Bronchial epithelial cell (primary cell): Measurements from ENCODE around the gene FAM221B. TPM values are rescaled to one million over a fixed set of nuclear protein-coding genes. Genes with fewer than 3 reads are reported as not detected.
A peak's percentile ranks its signal among the peaks of the same experiment; 100 is the strongest.

ENCODE experiments used
- DNase-seq: peaks from one replicate; pipeline ENCODE4 v3.0.0-alpha.2; 2010; ENCODE audit warnings: low read depth
- FAIRE-seq: peaks from 2 replicates; lab custom pipeline; 2011; peaks lifted over from hg19 to GRCh38; lab: Jason Lieb, UNC
- H3K27me3 ChIP-seq: 2 replicates; pipeline ENCODE4 v1.5.1; 2011; ENCODE audit warnings: low read length; ENCODE audit not compliant: control insufficient read depth, insufficient read depth
- H3K36me3 ChIP-seq: 2 replicates; pipeline ENCODE4 v1.5.1; 2011; ENCODE audit warnings: low read length; ENCODE audit not compliant: control insufficient read depth, insufficient read depth
- H3K4me3 ChIP-seq: 2 replicates; pipeline ENCODE4 v1.5.1; 2011; ENCODE audit warnings: mild to moderate bottlenecking, low read depth, low read length, control low read depth
- total RNA-seq: library from RNA; depleted of rRNA; stranded (reverse); fragments of >200 nt; gene quantifications from 2 replicates; pipeline ENCODE4 v1.2.1, GENCODE V29; 2014
- TF ChIP-seq, protein P1 (sequence below): IDR thresholded peaks from 2 replicates; pipeline ENCODE4 v1.5.1; 2011; ENCODE audit warnings: mild to moderate bottlenecking, moderate library complexity, low read length, control low read depth, inconsistent platforms; ENCODE audit not compliant: insufficient read depth, severe bottlenecking

FAM221B gene
- total RNA-seq, 1 donor from 2014 or later, result not detected

DNA sequence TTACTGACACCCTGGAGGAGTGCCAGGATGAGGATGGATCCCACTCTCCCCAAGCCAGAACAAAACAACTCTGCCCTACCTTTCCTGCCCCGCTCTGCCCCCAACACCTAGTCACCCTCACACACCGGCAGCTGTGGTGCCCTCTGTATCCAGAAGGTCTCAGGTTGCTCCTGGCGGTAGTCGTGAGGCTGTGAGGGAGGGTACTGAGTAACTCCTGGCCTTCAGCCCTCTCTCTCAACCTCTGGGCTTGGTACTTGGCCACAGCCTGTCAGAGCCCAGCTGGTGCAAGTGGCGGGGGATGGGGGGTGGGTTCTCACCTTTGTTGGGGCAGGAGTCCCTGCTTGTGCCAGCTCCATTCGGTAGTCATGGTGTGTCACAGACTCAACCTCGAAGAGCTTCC, 18.4 kb downstream of the FAM221B start:
- Histone ChIP-seq H3K36me3 (peaks cover 3% of the 10 kb centered on the region), H3K4me3 (no peak overlapping the region), H3K27me3 (no peaks in the 10 kb centered on the region)
- FAIRE-seq (no peak), DNase-seq (no peak)
- TF ChIP-seq, protein P1, sequence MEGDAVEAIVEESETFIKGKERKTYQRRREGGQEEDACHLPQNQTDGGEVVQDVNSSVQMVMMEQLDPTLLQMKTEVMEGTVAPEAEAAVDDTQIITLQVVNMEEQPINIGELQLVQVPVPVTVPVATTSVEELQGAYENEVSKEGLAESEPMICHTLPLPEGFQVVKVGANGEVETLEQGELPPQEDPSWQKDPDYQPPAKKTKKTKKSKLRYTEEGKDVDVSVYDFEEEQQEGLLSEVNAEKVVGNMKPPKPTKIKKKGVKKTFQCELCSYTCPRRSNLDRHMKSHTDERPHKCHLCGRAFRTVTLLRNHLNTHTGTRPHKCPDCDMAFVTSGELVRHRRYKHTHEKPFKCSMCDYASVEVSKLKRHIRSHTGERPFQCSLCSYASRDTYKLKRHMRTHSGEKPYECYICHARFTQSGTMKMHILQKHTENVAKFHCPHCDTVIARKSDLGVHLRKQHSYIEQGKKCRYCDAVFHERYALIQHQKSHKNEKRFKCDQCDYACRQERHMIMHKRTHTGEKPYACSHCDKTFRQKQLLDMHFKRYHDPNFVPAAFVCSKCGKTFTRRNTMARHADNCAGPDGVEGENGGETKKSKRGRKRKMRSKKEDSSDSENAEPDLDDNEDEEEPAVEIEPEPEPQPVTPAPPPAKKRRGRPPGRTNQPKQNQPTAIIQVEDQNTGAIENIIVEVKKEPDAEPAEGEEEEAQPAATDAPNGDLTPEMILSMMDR, result no peak

DNA sequence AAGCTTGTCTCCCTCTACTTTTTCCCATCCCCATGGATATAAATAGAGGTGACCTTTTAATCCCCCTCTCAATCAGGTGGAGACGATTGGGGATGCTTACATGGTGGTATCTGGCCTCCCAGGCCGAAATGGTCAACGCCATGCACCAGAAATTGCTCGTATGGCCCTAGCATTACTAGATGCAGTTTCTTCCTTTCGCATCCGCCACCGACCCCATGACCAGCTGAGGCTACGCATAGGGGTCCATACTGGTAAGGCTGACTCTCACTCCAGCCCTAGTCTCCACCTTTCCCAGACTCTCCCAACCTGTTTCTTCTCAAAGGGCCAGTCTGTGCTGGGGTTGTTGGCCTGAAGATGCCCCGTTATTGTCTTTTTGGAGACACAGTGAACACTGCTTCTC, 20.1 kb downstream of the FAM221B start:
- FAIRE-seq (peak; percentile 32), DNase-seq (no peak)
- no peaks in the 10 kb centered on the region for H3K27me3 ChIP-seq
- no peak overlapping the region for H3K4me3 ChIP-seq
- H3K36me3 ChIP-seq, result peaks cover 3% of the 10 kb centered on the region
- TF ChIP-seq, protein P1, result no peak

DNA sequence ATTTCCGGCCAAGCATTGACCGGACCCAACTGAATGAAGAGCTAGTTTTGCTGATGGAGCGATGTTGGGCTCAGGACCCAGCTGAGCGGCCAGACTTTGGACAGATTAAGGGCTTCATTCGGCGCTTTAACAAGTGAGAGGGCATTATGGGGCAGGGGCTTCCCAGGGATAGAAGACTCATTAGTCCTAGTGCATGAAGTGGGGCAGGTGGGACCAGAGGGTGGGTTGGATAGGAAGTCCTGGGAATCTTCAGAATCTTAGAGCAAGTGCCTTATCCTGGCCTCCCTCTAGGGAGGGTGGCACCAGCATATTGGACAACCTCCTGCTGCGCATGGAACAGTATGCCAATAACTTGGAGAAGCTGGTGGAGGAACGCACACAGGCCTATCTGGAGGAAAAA, 22.4 kb downstream of the FAM221B start:
- DNase-seq (no peak), FAIRE-seq (no peak)
- Histone ChIP-seq H3K36me3 (peaks cover 3% of the 10 kb centered on the region), H3K4me3 (no peak overlapping the region), H3K27me3 (no peaks in the 10 kb centered on the region)
- TF ChIP-seq, protein P1, result no peak

DNA sequence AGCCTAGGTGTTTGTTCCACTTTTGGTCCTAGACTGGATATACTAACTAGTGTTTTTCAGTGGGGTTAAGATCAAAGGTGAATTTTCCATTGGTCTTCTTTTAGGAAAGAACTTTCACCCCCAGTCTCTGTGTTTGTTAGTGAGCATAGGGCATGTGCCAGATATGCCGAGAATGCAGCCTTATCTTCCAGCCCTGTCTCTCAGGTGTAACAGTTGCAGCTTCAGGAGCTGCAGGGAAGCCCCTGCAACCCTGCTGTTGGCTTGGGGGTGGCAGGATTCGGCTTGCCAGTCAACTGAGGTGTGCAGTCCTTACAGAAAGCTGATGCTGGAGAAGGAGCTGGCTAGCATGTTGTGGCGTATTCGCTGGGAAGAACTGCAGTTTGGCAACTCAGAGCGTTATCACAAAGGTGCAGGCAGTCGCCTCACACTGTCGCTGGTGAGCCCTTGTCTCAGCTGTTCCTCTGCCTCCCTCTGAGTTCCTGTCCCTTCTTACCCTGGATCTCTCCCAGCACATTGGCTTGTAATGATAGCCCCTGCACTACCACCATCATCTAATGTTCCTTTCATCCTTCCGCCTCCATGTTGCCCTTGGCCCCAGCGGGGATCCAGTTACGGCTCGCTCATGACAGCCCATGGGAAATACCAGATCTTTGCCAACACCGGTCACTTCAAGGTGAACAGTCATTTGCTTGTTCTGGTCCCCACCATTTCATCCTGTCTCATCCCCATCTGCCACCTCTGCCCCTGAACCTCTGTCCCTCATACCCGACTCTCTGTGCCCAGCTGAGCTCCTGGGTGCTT, 27.0 kb downstream of the FAM221B start:
- TF ChIP-seq, protein P1, result no peak
- H3K4me3 ChIP-seq, result no peak overlapping the region
- DNase-seq (no peak), FAIRE-seq (no peak)
- no peaks in the 10 kb centered on the region for H3K27me3 ChIP-seq
- H3K36me3 ChIP-seq, result peaks cover 3% of the 10 kb centered on the region

DNA sequence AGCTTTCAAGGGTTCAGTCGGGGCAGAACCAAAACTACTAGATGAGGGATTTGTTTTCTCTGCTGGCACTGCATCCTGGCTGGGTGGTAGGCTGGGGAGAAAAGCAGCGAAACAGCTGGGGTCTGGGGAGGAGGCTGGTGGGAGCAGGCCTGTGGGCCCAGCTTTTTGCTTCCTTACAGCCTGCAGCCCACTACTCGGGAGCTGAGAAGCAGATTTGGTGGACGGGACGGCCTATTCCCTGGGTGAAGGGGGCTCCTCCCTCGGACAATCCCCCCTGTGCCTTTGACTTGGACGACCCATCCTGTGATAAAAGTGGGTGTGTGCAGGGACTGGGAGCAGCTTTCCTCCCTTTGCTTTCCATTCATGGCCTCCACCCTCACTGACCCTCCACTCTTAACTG, 28.0 kb downstream of the FAM221B start:
- TF ChIP-seq, protein P1, result no peak
- FAIRE-seq, result no peak
- H3K36me3 ChIP-seq, result no peaks in the 10 kb centered on the region
- no peak overlapping the region for H3K4me3 ChIP-seq
- no peak for DNase-seq
- no peaks in the 10 kb centered on the region for H3K27me3 ChIP-seq
